Endometrium (tissue), 2 donors: ENCODE results near the gene CHRM3.

ENCODE experiments used
- FAIRE-seq: peaks from 2 replicates; lab custom pipeline; 2012; peaks lifted over from hg19 to GRCh38; lab: Jason Lieb, UNC
- donor health status: control.
- donor health status: control.

The CHRM3 gene

GRCh38 chr1:239413916-239414315 lies 27.5 kb downstream of the CHRM3 start:
- FAIRE-seq, result no peak

GRCh38 chr1:239417221-239417620 lies 30.9 kb downstream of the CHRM3 start:
- no peak for FAIRE-seq

GRCh38 chr1:239417986-239418640 lies 31.7 kb downstream of the CHRM3 start:
- no peak for FAIRE-seq

GRCh38 chr1:239418681-239419080 lies 32.3 kb downstream of the CHRM3 start:
- no peak for FAIRE-seq

- no peak for FAIRE-seq
Observed at GRCh38 chr1:239421811-239422210, 35.4 kb downstream of the CHRM3 start.

GRCh38 chr1:239422818-239423217 lies 36.5 kb downstream of the CHRM3 start:
- no peak for FAIRE-seq

GRCh38 chr1:239426821-239427475 lies 40.6 kb downstream of the CHRM3 start:
- no peak for FAIRE-seq

GRCh38 chr1:239427712-239428111 lies 41.3 kb downstream of the CHRM3 start:
- FAIRE-seq, result no peak

- FAIRE-seq, result no peak
Observed at GRCh38 chr1:239428120-239428710, 41.8 kb downstream of the CHRM3 start.

GRCh38 chr1:239429163-239429562 lies 42.8 kb downstream of the CHRM3 start:
- no peak for FAIRE-seq

- FAIRE-seq, result no peak
Observed at GRCh38 chr1:239432255-239432654, 45.9 kb downstream of the CHRM3 start.

GRCh38 chr1:239434181-239434580 lies 47.8 kb downstream of the CHRM3 start:
- FAIRE-seq, result no peak
